ENCODE data around the gene ZNF592.

GRCh38 chr15:84829428-84829827, 81.0 kb downstream of the ZNF592 start:
- TF ChIP-seq HMGXB4 (CRISPR knock-in tag; IDR thresholded peaks at IDR 0.05) (no peak), PREB (CRISPR knock-in tag; IDR thresholded peaks at IDR 0.05) (no peak), E2F4 (CRISPR knock-in tag; IDR thresholded peaks at IDR 0.05; ENCODE audit: low read depth) (no peak)

All from K562 (cell line).